ENCODE measurements around the gene NOD2.

Gene NOD2

DNA sequence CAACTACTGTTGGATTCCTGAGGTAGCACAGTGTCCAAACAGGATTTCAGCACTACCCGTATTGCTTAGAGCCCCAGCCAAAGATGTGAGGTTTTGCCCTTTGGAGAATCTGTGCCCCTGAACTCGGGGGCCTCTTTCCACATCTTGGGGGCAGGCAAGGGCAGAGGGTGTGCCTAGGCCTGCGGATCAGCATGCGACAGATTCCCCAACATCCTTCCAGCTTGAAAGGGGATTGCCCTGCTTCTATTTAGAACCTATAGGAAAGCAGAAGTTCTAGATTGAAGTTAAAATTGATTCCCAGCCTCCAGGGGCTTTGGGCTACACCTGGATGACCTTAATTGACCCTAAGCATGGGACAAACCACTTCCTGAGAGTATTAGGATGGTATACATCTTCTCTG lies 19.6 kb downstream of the NOD2 start:
- Histone ChIP-seq H3K27me3 (replicated peaks; ENCODE audit: control insufficient read depth, insufficient read depth, low read length, poor library complexity, severe bottlenecking) (no peaks in the 10 kb centered on the region), H3K9me3 (ENCODE audit: control insufficient read depth, low read length) (no peaks in the 10 kb centered on the region), H3K4me3 (ENCODE audit: insufficient read depth, low read depth, low read length, poor library complexity, severe bottlenecking) (no peak overlapping the region), H3K27ac (ENCODE audit: insufficient read depth, low read length, poor library complexity, severe bottlenecking) (no peak overlapping the region), H3K36me3 (ENCODE audit: control insufficient read depth, insufficient read depth, low read length) (peaks cover 20% of the 10 kb centered on the region), H3K4me1 (ENCODE audit: control insufficient read depth, insufficient read depth, low read length, poor library complexity, severe bottlenecking) (peaks cover 18% of the 10 kb centered on the region)
- no peak for DNase-seq

DNA sequence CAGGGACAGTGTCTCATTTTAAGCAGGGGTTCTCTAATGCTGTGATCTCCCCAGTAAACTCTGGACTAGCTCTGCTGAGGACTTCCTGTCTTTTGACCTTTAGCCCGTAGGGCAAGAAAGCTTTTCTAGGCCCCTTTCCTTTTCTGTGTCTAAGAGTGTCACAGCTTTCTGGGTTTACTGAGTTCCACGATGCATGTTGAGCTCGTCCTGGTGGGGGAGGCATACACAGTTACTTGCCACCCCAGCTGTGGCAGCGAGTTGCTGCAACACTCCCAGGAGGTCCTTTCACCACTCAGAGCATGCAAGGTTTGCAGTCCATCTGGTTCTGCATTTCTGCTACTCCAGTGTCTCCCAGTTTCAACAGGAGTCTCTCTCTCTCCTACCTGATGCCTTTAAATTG lies 23.7 kb downstream of the NOD2 start:
- Histone ChIP-seq H3K36me3 (ENCODE audit: control insufficient read depth, insufficient read depth, low read length) (peaks cover 4% of the 10 kb centered on the region), H3K9me3 (ENCODE audit: control insufficient read depth, low read length) (no peaks in the 10 kb centered on the region), H3K27me3 (replicated peaks; ENCODE audit: control insufficient read depth, insufficient read depth, low read length, poor library complexity, severe bottlenecking) (no peaks in the 10 kb centered on the region), H3K27ac (ENCODE audit: insufficient read depth, low read length, poor library complexity, severe bottlenecking) (no peak overlapping the region), H3K4me1 (ENCODE audit: control insufficient read depth, insufficient read depth, low read length, poor library complexity, severe bottlenecking) (peaks cover 8% of the 10 kb centered on the region), H3K4me3 (ENCODE audit: insufficient read depth, low read depth, low read length, poor library complexity, severe bottlenecking) (no peak overlapping the region)
- DNase-seq: no peak

- H3K4me3 ChIP-seq (ENCODE audit: insufficient read depth, low read depth, low read length, poor library complexity, severe bottlenecking): no peak overlapping the region
- peaks cover 4% of the 10 kb centered on the region for H3K36me3 ChIP-seq (ENCODE audit: control insufficient read depth, insufficient read depth, low read length)
- no peak for DNase-seq
- no peak overlapping the region for H3K27ac ChIP-seq (ENCODE audit: insufficient read depth, low read length, poor library complexity, severe bottlenecking)
- H3K4me1 ChIP-seq (ENCODE audit: control insufficient read depth, insufficient read depth, low read length, poor library complexity, severe bottlenecking): peaks cover 8% of the 10 kb centered on the region
- no peaks in the 10 kb centered on the region for H3K27me3 ChIP-seq (replicated peaks; ENCODE audit: control insufficient read depth, insufficient read depth, low read length, poor library complexity, severe bottlenecking)
- no peaks in the 10 kb centered on the region for H3K9me3 ChIP-seq (ENCODE audit: control insufficient read depth, low read length)
These were observed 24.1 kb downstream of the NOD2 start for GRCh38 chr16:50717494-50717893.

- no peak for DNase-seq
- no peaks in the 10 kb centered on the region for H3K9me3 ChIP-seq (ENCODE audit: control insufficient read depth, low read length)
- H3K4me1 ChIP-seq (ENCODE audit: control insufficient read depth, insufficient read depth, low read length, poor library complexity, severe bottlenecking): peaks cover 8% of the 10 kb centered on the region
- no peak overlapping the region for H3K4me3 ChIP-seq (ENCODE audit: insufficient read depth, low read depth, low read length, poor library complexity, severe bottlenecking)
- no peaks in the 10 kb centered on the region for H3K27me3 ChIP-seq (replicated peaks; ENCODE audit: control insufficient read depth, insufficient read depth, low read length, poor library complexity, severe bottlenecking)
- no peak overlapping the region for H3K27ac ChIP-seq (ENCODE audit: insufficient read depth, low read length, poor library complexity, severe bottlenecking)
- H3K36me3 ChIP-seq (ENCODE audit: control insufficient read depth, insufficient read depth, low read length): peaks cover 4% of the 10 kb centered on the region
These were observed 24.8 kb downstream of the NOD2 start for GRCh38 chr16:50718061-50718760.

GRCh38 chr16:50718761-50719400 lies 25.5 kb downstream of the NOD2 start:
- Histone ChIP-seq H3K27me3 (replicated peaks; ENCODE audit: control insufficient read depth, insufficient read depth, low read length, poor library complexity, severe bottlenecking) (no peaks in the 10 kb centered on the region), H3K36me3 (ENCODE audit: control insufficient read depth, insufficient read depth, low read length) (peaks cover 6% of the 10 kb centered on the region), H3K4me3 (ENCODE audit: insufficient read depth, low read depth, low read length, poor library complexity, severe bottlenecking) (no peak overlapping the region), H3K27ac (ENCODE audit: insufficient read depth, low read length, poor library complexity, severe bottlenecking) (no peak overlapping the region), H3K9me3 (ENCODE audit: control insufficient read depth, low read length) (peaks cover 3% of the 10 kb centered on the region), H3K4me1 (ENCODE audit: control insufficient read depth, insufficient read depth, low read length, poor library complexity, severe bottlenecking) (peaks cover 8% of the 10 kb centered on the region)
- DNase-seq: no peak

- Histone ChIP-seq H3K27me3 (replicated peaks; ENCODE audit: control insufficient read depth, insufficient read depth, low read length, poor library complexity, severe bottlenecking) (no peaks in the 10 kb centered on the region), H3K4me1 (ENCODE audit: control insufficient read depth, insufficient read depth, low read length, poor library complexity, severe bottlenecking) (peaks cover 8% of the 10 kb centered on the region), H3K9me3 (ENCODE audit: control insufficient read depth, low read length) (peaks cover 11% of the 10 kb centered on the region), H3K4me3 (ENCODE audit: insufficient read depth, low read depth, low read length, poor library complexity, severe bottlenecking) (no peak overlapping the region), H3K27ac (ENCODE audit: insufficient read depth, low read length, poor library complexity, severe bottlenecking) (no peak overlapping the region), H3K36me3 (ENCODE audit: control insufficient read depth, insufficient read depth, low read length) (peaks cover 14% of the 10 kb centered on the region)
- DNase-seq: no peak
These were observed 26.3 kb downstream of the NOD2 start for GRCh38 chr16:50719401-50720337.

DNA sequence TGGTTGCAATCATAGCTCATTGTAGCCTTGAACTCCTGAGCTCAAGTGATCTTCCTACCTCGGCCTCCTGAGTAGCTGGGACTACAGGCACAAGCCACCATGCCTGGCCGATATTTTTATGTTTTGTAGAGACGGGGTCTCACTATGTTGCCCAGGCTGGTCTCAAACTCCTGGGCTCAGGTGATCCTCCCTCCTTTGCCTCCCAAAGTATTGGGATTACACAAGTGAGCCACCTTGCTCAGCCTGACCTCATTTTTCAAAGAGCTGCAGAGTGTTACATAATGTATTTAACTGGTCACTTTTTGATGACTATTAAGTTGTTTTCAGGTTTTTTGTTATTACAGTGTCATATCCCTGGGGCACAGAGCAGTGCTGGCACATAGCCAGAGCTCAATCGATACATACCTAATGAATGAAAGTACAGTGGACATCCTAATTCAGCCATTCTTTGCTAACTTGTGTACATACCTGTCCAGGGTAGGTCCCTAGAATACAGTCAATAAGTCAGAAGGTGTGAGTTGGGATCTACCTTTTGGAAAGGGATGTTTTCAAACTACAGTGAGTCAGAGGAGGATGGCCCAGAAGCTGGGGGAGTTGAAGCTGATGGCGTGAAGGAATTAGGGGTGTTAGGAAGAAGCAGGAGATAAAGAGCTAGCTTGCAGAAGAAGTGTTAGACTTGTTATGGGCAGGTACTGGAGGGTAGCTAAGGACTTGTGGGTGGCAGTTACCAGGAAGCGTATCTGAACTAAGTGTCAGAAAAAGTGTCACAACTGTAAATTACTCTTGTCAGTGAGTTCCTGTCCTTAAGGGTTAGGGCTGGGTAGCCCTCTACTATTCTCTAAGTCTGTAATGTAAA lies 28.4 kb downstream of the NOD2 start:
- Histone ChIP-seq H3K36me3 (ENCODE audit: control insufficient read depth, insufficient read depth, low read length) (peaks cover 22% of the 10 kb centered on the region), H3K27me3 (replicated peaks; ENCODE audit: control insufficient read depth, insufficient read depth, low read length, poor library complexity, severe bottlenecking) (no peaks in the 10 kb centered on the region), H3K4me3 (ENCODE audit: insufficient read depth, low read depth, low read length, poor library complexity, severe bottlenecking) (no peak overlapping the region), H3K9me3 (ENCODE audit: control insufficient read depth, low read length) (peaks cover 12% of the 10 kb centered on the region), H3K4me1 (ENCODE audit: control insufficient read depth, insufficient read depth, low read length, poor library complexity, severe bottlenecking) (peaks cover 8% of the 10 kb centered on the region), H3K27ac (ENCODE audit: insufficient read depth, low read length, poor library complexity, severe bottlenecking) (no peak overlapping the region)
- DNase-seq: no peak

GRCh38 chr16:50722405-50722737 lies 29.0 kb downstream of the NOD2 start:
- H3K4me3 ChIP-seq (ENCODE audit: insufficient read depth, low read depth, low read length, poor library complexity, severe bottlenecking): no peak overlapping the region
- peaks cover 8% of the 10 kb centered on the region for H3K4me1 ChIP-seq (ENCODE audit: control insufficient read depth, insufficient read depth, low read length, poor library complexity, severe bottlenecking)
- H3K9me3 ChIP-seq (ENCODE audit: control insufficient read depth, low read length): peaks cover 12% of the 10 kb centered on the region
- H3K27ac ChIP-seq (ENCODE audit: insufficient read depth, low read length, poor library complexity, severe bottlenecking): no peak overlapping the region
- H3K27me3 ChIP-seq (replicated peaks; ENCODE audit: control insufficient read depth, insufficient read depth, low read length, poor library complexity, severe bottlenecking): no peaks in the 10 kb centered on the region
- DNase-seq: no peak
- H3K36me3 ChIP-seq (ENCODE audit: control insufficient read depth, insufficient read depth, low read length): peaks cover 19% of the 10 kb centered on the region

DNA sequence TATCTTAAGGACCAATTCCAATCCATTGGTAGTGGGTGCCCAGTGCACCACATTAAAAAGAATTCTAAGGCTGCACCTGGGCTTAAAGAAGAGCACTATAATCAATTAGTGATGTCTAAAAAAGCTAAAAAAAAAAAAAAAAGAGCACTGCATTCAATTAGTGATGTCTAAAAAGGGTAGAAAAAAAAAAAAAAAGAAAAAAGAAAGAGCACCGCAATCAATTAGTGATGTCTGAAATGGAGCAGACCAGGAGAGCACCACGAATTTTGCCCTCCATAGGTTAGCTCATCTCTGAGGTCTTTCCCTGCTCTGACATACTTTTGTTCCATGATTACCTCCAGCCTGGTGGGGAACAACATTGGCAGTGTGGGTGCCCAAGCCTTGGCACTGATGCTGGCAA lies 29.6 kb downstream of the NOD2 start:
- Histone ChIP-seq H3K27ac (ENCODE audit: insufficient read depth, low read length, poor library complexity, severe bottlenecking) (no peak overlapping the region), H3K9me3 (ENCODE audit: control insufficient read depth, low read length) (peaks cover 12% of the 10 kb centered on the region), H3K36me3 (ENCODE audit: control insufficient read depth, insufficient read depth, low read length) (peaks cover 18% of the 10 kb centered on the region), H3K4me1 (ENCODE audit: control insufficient read depth, insufficient read depth, low read length, poor library complexity, severe bottlenecking) (peaks cover 8% of the 10 kb centered on the region), H3K4me3 (ENCODE audit: insufficient read depth, low read depth, low read length, poor library complexity, severe bottlenecking) (no peak overlapping the region), H3K27me3 (replicated peaks; ENCODE audit: control insufficient read depth, insufficient read depth, low read length, poor library complexity, severe bottlenecking) (no peaks in the 10 kb centered on the region)
- DNase-seq: no peak
